ENCODE data around the gene INSR. TPM values are rescaled to one million over a fixed set of nuclear protein-coding genes. Genes with fewer than 3 reads are reported as not detected.

Gene INSR
- total and polyA plus RNA-seq, 2 of the 8 experiments (the other 6 are each of a cell fraction or from before 2014, with no cell fraction given) = 13.1 to 48.7 TPM

- TF ChIP-seq KDM5A (IDR thresholded peaks at IDR 0.05; ENCODE audit: low read length) (no peak), RFX5 (IDR thresholded peaks at IDR 0.05; ENCODE audit: borderline replicate concordance, low read depth, low read length) (no peak), EZH2 (IDR thresholded peaks at IDR 0.05; ENCODE audit: low read depth, low read length, severe bottlenecking) (no peak), JUND (IDR thresholded peaks at IDR 0.05; ENCODE audit: low read length) (no peak), NRF1 (IDR thresholded peaks at IDR 0.05; ENCODE audit: low read depth, low read length) (no peak), YY1 (IDR thresholded peaks at IDR 0.05; ENCODE audit: low read depth, low read length) (peak; percentile 60; the same call in 1 of the 2 replicates), MAX (IDR thresholded peaks at IDR 0.05) (peak; percentile 59), SP4 (IDR thresholded peaks at IDR 0.05; ENCODE audit: low read length) (peak; percentile 95), RBBP5 (IDR thresholded peaks at IDR 0.05; ENCODE audit: borderline replicate concordance, low read depth, low read length) (no peak; the same call in 1 of the 2 replicates), BCL11A (IDR thresholded peaks at IDR 0.05; ENCODE audit: low read depth in 2 of 2, low read length in 2 of 2) (no peak), CEBPB (IDR thresholded peaks at IDR 0.05; ENCODE audit: low read depth, low read length) (no peak), TAF7 (optimal IDR thresholded peaks at IDR 0.05; ENCODE audit: borderline replicate concordance, low read depth, low read length) (peak; percentile 15), TCF12 (IDR thresholded peaks at IDR 0.05; ENCODE audit: low read depth, low read length) (no peak), SP1 (IDR thresholded peaks at IDR 0.05; ENCODE audit: low read depth, low read length) (0 out of 2 replicates have a peak, but pooled peaks have one; percentile 41), CTBP2 (IDR thresholded peaks at IDR 0.05; ENCODE audit: borderline replicate concordance, insufficient read depth, insufficient read length, low read length) (no peak), JUN (IDR thresholded peaks at IDR 0.05; ENCODE audit: low read depth, low read length) (no peak), TEAD4 (IDR thresholded peaks at IDR 0.05; ENCODE audit: low read depth, low read length) (no peak), POLR2AphosphoS5 (IDR thresholded peaks at IDR 0.05; ENCODE audit: low read depth, low read length) (peak; percentile 52), GTF2F1 (IDR thresholded peaks at IDR 0.05; ENCODE audit: borderline replicate concordance, low read depth, low read length) (no peak), ASH2L (IDR thresholded peaks at IDR 0.05; ENCODE audit: low read length) (peak; percentile 1), POLR2A (IDR thresholded peaks at IDR 0.05; ENCODE audit: control extremely low read depth in 1 of 2, low read depth in 2 of 2, low read length in 2 of 2) (peak; percentile 69 to 73), SRF (IDR thresholded peaks at IDR 0.05; ENCODE audit: low read depth, low read length) (no peak), SIRT6 (IDR thresholded peaks at IDR 0.05; ENCODE audit: low read length) (no peak), ATF3 (IDR thresholded peaks at IDR 0.05; ENCODE audit: insufficient read depth, low read depth, low read length) (no peak), CBX5 (IDR thresholded peaks at IDR 0.05; ENCODE audit: low read depth, low read length) (no peak)
Observed at GRCh38 chr19:7098701-7099596, 195.3 kb downstream of the INSR start (continued).

All from H1 (cell line).